HG03457 (cell line): ENCODE measurements around the gene APOL1.

ENCODE experiments used
- ATAC-seq: cut with Tn5 transposase; IDR thresholded peaks from one replicate; pipeline ENCODE4 v1.9.1; 2021; ENCODE audit warnings: moderate number of reproducible peaks; ENCODE audit not compliant: unreplicated experiment

The APOL1 gene

GRCh38 chr22:36305813-36306212 lies 52.9 kb downstream of the APOL1 start:
- no peak for ATAC-seq

GRCh38 chr22:36306227-36306626 lies 53.3 kb downstream of the APOL1 start:
- ATAC-seq, result no peak

- no peak for ATAC-seq
Observed at GRCh38 chr22:36308880-36309279, 55.9 kb downstream of the APOL1 start.

DNA sequence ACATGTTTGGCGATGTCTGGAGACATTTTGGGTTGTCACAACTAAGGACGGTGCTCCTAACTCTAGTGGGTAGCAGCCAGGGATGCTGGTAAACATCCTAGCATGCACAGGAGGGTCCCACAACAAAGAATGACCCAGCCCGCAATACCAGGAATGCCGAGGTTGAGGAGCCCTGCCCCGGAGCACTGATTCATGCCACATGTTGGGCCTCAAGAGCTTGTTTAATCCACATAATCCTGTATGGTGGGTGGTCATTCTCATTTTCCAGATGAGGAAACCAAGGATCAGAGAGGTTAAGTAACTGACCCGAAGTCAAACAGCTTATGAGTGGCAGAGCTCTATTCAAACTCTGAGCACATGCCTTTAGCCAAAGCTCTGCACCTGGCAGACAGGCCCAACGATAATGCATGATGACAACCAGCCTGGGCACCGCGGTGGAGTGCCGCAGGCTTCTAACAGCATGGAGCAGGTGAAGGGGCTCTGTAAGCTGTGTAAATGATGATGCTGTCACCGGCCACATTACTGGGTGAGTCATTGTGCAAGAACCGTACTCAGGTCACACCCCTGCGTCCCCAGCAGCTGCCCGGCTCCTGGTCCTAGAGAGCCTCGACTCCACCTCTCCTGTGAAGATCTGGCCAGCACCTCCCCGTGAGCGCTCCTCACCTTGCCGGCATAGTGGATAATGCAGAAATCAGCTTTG lies 58.6 kb downstream of the APOL1 start:
- ATAC-seq, result no peak

- ATAC-seq, result no peak
Observed at GRCh38 chr22:36315325-36315724, 62.4 kb downstream of the APOL1 start.

DNA sequence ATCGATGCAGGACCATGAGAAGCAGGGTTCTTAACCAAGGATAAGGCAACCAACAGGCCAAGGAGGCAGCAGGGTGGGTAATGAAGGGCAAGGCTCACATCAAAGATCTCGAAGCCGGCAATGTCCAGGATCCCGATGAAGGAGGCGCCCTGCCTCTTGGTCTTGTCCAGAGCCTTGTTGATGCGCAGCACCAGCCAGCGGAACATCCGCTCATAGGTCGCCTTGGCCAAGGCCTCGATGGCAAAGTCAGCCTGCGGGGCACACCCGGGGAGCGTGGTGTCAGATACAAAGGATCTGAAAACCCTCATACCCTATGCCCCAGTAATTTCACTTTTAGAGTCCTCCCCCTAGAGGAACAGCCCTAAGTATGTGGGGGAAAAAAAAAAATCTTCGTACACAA lies 63.5 kb downstream of the APOL1 start:
- no peak for ATAC-seq
